HL-60/S4 (cell line): ENCODE data around the gene GP9.

ENCODE experiments used
- in situ Hi-C: fragments of 300-500 bp; cut with MboI; formaldehyde crosslinking; loops from 2 replicates; pipeline ENCODE4 v1.14.3; 2022; ENCODE audit warnings: low sequenced_read_pairs

The GP9 gene

GRCh38 chr3:129027544-129027880, 33.1 kb upstream of the GP9 start:
- in situ Hi-C loops: no loop called here

GRCh38 chr3:129028866-129029265, 31.7 kb upstream of the GP9 start:
- in situ Hi-C loops: no loop called here

GRCh38 chr3:129030611-129031010, 30.0 kb upstream of the GP9 start:
- in situ Hi-C loops: no loop called here

GRCh38 chr3:129031476-129032215, 28.9 kb upstream of the GP9 start:
- in situ Hi-C loops: no loop called here

- in situ Hi-C loops: no loop called here
Observed at GRCh38 chr3:129032716-129033115, 27.9 kb upstream of the GP9 start.

- in situ Hi-C loops: no loop called here
Observed at GRCh38 chr3:129033151-129033550, 27.4 kb upstream of the GP9 start.

- in situ Hi-C loops: no loop called here
Observed at GRCh38 chr3:129033633-129034321, 26.8 kb upstream of the GP9 start.

- in situ Hi-C loops: no loop called here
Observed at GRCh38 chr3:129034642-129035041, 25.9 kb upstream of the GP9 start.

GRCh38 chr3:129035360-129036221, 25.0 kb upstream of the GP9 start:
- in situ Hi-C loops: no loop called here

- in situ Hi-C loops: no loop called here
Observed at GRCh38 chr3:129036222-129037092, 24.1 kb upstream of the GP9 start.

- in situ Hi-C loops: no loop called here
Observed at GRCh38 chr3:129037093-129037419, 23.5 kb upstream of the GP9 start.

- in situ Hi-C loops: no loop called here
Observed at GRCh38 chr3:129038121-129038855, 22.3 kb upstream of the GP9 start.

- in situ Hi-C loops: no loop called here
Observed at GRCh38 chr3:129039271-129040038, 21.1 kb upstream of the GP9 start.

GRCh38 chr3:129040039-129040336, 20.6 kb upstream of the GP9 start:
- in situ Hi-C loops: no loop called here

- in situ Hi-C loops: no loop called here
Observed at GRCh38 chr3:129040579-129041300, 19.8 kb upstream of the GP9 start.

GRCh38 chr3:129045675-129046036, 14.9 kb upstream of the GP9 start:
- in situ Hi-C loops: no loop called here

GRCh38 chr3:129046037-129046731, 14.4 kb upstream of the GP9 start:
- in situ Hi-C loops: no loop called here

GRCh38 chr3:129046732-129047552, 13.6 kb upstream of the GP9 start:
- in situ Hi-C loops: no loop called here
